HCEC 1CT (cell line): ENCODE measurements around the gene LARP1.

Experiments used
- DNase-seq: peaks from one replicate; pipeline ENCODE4 v3.0.0-alpha.2; 2017

LARP1 gene

DNA sequence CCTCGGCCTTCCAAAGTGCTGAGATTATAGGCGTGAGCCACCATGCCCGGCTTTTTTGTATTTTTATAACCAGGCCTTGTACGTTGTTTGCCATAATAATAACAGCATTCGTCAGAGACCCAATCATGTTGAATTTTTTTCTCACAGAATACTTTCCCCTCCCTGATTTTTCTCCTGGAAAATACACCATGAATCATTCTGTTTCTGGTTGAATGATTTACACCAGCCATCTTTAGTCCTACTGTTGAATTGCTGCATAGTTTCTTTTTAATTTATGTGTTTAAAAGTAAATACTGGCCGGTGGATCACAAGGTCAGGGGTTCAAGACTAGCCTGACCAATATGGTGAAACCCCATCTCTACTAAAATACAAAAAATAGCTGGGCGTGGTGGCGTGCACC, 106.8 kb downstream of the LARP1 start:
- DNase-seq, result no peak

DNA sequence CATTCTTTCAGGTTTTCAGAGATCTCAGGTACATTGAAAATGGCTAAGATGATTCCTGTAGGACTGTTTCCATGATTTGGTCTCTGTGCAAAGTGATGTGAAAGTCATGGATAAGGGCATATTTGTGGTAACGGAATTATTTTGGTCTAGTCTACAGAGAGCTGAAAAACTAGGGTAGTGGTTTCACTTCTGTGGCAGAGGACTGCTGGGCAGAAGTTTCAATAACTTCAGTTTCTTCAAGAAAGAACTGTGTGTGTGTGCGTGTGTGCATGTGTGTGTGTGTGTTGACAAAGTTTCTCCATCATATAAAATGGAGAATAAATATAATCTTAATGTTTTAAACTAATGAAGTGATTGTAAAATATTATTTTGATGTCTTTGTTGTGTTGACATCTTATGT, 107.6 kb downstream of the LARP1 start:
- no peak for DNase-seq

DNA sequence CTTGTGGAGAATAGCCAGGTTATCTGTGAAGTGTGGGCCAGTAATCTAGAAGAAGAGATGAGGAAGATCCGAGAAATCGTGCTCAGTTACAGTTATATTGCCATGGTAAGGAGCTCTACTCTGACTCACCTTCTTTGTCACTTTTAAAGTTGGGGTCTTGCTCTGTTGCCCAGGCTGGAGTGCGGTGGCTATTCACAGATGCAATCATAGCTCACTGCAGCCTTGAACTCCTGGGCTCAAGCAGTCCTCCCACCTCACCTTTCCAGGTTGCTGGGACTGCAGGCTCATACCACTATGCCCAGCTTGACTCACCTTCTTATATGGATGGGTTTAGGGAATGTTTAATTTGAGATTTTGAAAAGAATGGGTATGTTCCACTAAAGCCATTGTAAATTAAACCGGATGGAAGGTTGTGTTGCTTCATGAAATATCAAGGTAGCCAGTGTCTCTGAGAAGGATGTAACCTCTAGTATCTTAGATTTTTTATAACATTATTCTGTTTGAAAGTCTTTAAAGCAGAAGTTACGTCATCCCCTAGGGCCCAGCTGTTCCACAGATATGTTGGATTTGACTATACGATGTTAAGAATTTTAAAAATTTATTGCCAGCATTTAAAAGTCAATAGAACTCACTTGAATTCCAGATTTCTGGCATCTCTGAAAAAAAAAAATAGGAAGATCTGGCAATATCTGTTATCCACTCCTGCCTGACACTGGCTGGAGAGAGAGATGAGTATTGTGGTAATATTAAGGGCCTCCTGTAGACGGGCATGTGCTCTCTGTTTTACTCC, 108.3 kb downstream of the LARP1 start:
- no peak for DNase-seq

DNA sequence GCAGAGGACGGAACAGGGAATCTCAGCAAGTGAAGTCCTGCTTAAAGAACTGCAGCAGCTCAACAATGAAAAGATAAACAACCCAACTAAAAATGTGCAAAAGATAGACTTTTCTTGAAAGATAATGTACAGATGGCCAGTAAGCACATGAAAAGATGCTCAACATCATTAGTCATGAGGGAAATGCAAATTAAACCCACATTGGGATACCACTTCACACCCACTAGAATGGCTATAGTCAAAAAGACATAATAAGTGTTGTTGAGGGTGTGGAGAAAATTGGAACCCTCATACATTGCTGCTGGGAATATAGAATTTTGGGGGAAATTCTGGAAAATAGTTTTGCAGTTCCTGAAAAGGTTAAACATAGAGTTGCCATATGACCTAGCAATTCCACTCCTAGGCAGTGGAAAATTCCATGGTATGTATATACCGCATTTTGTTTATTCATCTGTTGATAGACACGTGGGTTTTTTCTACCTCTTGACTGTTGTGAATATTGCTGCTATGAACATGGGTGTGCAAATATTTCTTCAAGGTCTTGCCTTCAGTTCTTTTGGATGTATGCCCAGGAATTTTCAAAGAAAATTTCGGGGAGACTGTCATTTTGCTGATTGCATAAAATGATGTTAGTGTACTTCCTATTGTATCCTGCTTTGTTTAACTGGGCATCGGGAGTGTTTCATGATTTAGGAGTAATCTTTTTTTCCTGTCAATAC, 110.4 kb downstream of the LARP1 start:
- peak; percentile 9 for DNase-seq

DNA sequence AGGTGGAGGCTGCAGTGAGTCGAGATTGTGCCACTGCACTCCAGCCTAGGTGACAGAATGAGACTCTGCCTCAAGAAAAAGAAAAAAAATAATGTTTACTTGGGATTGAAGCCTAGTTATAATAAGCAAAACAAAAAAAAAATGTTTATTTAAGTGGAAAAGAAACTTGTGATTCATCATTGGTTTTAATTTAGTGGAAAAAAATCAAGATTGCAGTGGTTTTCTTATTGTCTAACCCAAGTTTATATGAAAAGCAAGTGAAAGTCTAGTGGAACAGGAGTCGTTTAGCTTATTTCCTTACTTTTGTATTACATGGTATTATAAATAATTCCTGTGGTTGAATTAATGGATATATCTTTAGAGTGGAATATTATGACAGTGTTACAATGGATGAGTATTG, 111.7 kb downstream of the LARP1 start:
- DNase-seq, result no peak
